OCI-LY3 (cell line): Measurements from ENCODE around the gene TLK1.

Source experiments
- H2AFZ ChIP-seq: fragments of 200-600, 300-600 bp; shearing (Covaris generic); 2 replicates; pipeline ENCODE4 v1.6.0; 2014; ENCODE audit warnings: antibody characterized with exemption, low read depth, low read length
- H3K27ac ChIP-seq: fragments of 200-600, 300-600 bp; sonication (generic); 2 replicates; pipeline ENCODE4 v1.5.1; 2014; ENCODE audit warnings: mild to moderate bottlenecking, low read length, moderate library complexity, mixed read lengths
- H3K27me3 ChIP-seq: fragments of 200-600, 300-600 bp; sonication (generic); 2 replicates; pipeline ENCODE4 v1.6.1; 2014; ENCODE audit warnings: low read depth, low read length, mixed read lengths
- H3K36me3 ChIP-seq: fragments of 200-600, 300-600 bp; sonication (generic); replicated peaks from 2 replicates; pipeline ENCODE3; 2014; ENCODE audit warnings: low read depth, low read length, mixed read lengths
- H3K4me1 ChIP-seq: fragments of 300-600, 200-600 bp; sonication (generic); 2 replicates; pipeline ENCODE4 v1.6.1; 2014; ENCODE audit warnings: low read length, mixed read lengths
- H3K4me2 ChIP-seq: fragments of 200-600, 300-600 bp; sonication (generic); 2 replicates; pipeline ENCODE4 v1.6.1; 2014; ENCODE audit warnings: low read length, mixed read lengths
- H3K4me3 ChIP-seq: fragments of 300-600, 200-600 bp; sonication (generic); 2 replicates; pipeline ENCODE4 v1.5.1; 2014; ENCODE audit warnings: antibody characterized with exemption, mild to moderate bottlenecking, low read length, moderate library complexity
- H3K79me2 ChIP-seq: fragments of 300-600, 200-600 bp; shearing (Covaris generic); 2 replicates; pipeline ENCODE4 v1.6.1; 2014; ENCODE audit warnings: mild to moderate bottlenecking, low read length, mixed read lengths
- H3K9ac ChIP-seq: fragments of 300-600, 200-600 bp; shearing (Covaris generic); 2 replicates; pipeline ENCODE4 v1.6.0; 2014; ENCODE audit warnings: mild to moderate bottlenecking, low read length, moderate library complexity
- H3K9me3 ChIP-seq: fragments of 200-600, 300-600 bp; shearing (Covaris generic); 2 replicates; pipeline ENCODE4 v1.6.1; 2014; ENCODE audit warnings: low read length, mixed read lengths; ENCODE audit not compliant: insufficient read depth
- H4K20me1 ChIP-seq: fragments of 200-600, 300-600 bp; sonication (generic); 2 replicates; pipeline ENCODE4 v1.6.1; 2016; ENCODE audit warnings: low read length, mixed read lengths; ENCODE audit not compliant: insufficient read depth
- CTCF ChIP-seq: fragments of 200-600, 300-600 bp; sonication (generic); IDR thresholded peaks from 2 replicates; pipeline ENCODE4 v1.5.1; 2014; ENCODE audit warnings: antibody characterized with exemption, low read length, low read depth
- EZH2phosphoT487 ChIP-seq: fragments of 200-600 bp; shearing (Covaris generic); IDR thresholded peaks from 2 replicates; pipeline ENCODE4 v1.6.1; 2018; ENCODE audit warnings: antibody characterized with exemption, mixed run types, low read depth

TLK1 gene

GRCh38 chr2:170969872-170970496 lies 190.7 kb downstream of the TLK1 start:
- H3K9ac ChIP-seq = no peak overlapping the region
- peaks cover 14% of the 10 kb centered on the region for H3K4me1 ChIP-seq
- no peak overlapping the region for H2AFZ ChIP-seq
- H3K9me3 ChIP-seq = no peaks in the 10 kb centered on the region
- H3K79me2 ChIP-seq = no peaks in the 10 kb centered on the region
- H3K36me3 ChIP-seq = peaks cover 30% of the 10 kb centered on the region
- H4K20me1 ChIP-seq = no peaks in the 10 kb centered on the region
- H3K4me2 ChIP-seq = no peak overlapping the region
- no peak overlapping the region for H3K27ac ChIP-seq
- H3K27me3 ChIP-seq = no peaks in the 10 kb centered on the region
- no peak for TF ChIP-seq EZH2phosphoT487
- no peak for TF ChIP-seq CTCF
- H3K4me3 ChIP-seq = no peak overlapping the region

GRCh38 chr2:170969030-170969429 lies 191.7 kb downstream of the TLK1 start:
- Histone ChIP-seq H3K4me2 (no peak overlapping the region), H3K9me3 (no peaks in the 10 kb centered on the region), H3K27ac (no peak overlapping the region), H3K9ac (no peak overlapping the region), H2AFZ (no peak overlapping the region), H3K79me2 (no peaks in the 10 kb centered on the region), H4K20me1 (no peaks in the 10 kb centered on the region), H3K27me3 (no peaks in the 10 kb centered on the region), H3K4me3 (no peak overlapping the region), H3K36me3 (peaks cover 31% of the 10 kb centered on the region), H3K4me1 (peaks cover 11% of the 10 kb centered on the region)
- TF ChIP-seq EZH2phosphoT487 (no peak), CTCF (no peak)

GRCh38 chr2:170968205-170969003 lies 192.3 kb downstream of the TLK1 start:
- H3K27me3 ChIP-seq = no peaks in the 10 kb centered on the region
- H3K27ac ChIP-seq = no peak overlapping the region
- peaks cover 9% of the 10 kb centered on the region for H3K4me1 ChIP-seq
- H3K9me3 ChIP-seq = no peaks in the 10 kb centered on the region
- no peak for TF ChIP-seq EZH2phosphoT487
- no peak for TF ChIP-seq CTCF
- H3K4me2 ChIP-seq = no peak overlapping the region
- no peaks in the 10 kb centered on the region for H3K79me2 ChIP-seq
- H3K9ac ChIP-seq = no peak overlapping the region
- H3K36me3 ChIP-seq = peaks cover 34% of the 10 kb centered on the region
- H4K20me1 ChIP-seq = no peaks in the 10 kb centered on the region
- H2AFZ ChIP-seq = no peak overlapping the region
- H3K4me3 ChIP-seq = no peak overlapping the region

- H3K4me1 ChIP-seq = peaks cover 2% of the 10 kb centered on the region
- H3K79me2 ChIP-seq = no peaks in the 10 kb centered on the region
- H3K4me2 ChIP-seq = no peak overlapping the region
- H3K27ac ChIP-seq = no peak overlapping the region
- no peak overlapping the region for H3K9ac ChIP-seq
- H3K9me3 ChIP-seq = no peaks in the 10 kb centered on the region
- H4K20me1 ChIP-seq = no peaks in the 10 kb centered on the region
- H3K36me3 ChIP-seq = peaks cover 37% of the 10 kb centered on the region
- H3K4me3 ChIP-seq = no peak overlapping the region
- no peak for TF ChIP-seq CTCF
- TF ChIP-seq EZH2phosphoT487 = no peak
- H2AFZ ChIP-seq = no peak overlapping the region
- no peaks in the 10 kb centered on the region for H3K27me3 ChIP-seq
These were observed 193.1 kb downstream of the TLK1 start for GRCh38 chr2:170967553-170967952.
